COLO829 (cell line): ENCODE measurements around the gene MILR1.

Experiments used
- DNase-seq: peaks from one replicate; pipeline ENCODE4 v3.0.0; 2012; ENCODE audit warnings: low spot score

The MILR1 gene

DNA sequence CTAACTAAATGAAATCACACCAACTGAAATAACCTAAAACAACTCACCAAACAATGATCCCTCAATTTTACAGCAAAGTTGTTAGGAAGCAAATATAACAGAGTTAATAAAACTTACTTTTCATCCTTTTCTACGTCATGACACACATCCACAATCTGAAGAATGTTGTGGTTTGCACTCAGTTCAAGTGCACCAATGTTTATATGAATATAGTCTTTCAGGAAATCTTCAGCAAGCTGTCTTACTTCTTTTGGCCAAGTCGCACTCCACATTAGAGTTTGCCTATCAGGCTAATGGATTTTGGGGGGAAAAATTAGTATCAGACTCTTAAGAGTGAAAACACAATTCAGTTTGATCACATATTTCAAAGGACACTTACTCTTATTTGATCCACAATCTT is 53.9 kb downstream of the MILR1 start:
- no peak for DNase-seq

DNA sequence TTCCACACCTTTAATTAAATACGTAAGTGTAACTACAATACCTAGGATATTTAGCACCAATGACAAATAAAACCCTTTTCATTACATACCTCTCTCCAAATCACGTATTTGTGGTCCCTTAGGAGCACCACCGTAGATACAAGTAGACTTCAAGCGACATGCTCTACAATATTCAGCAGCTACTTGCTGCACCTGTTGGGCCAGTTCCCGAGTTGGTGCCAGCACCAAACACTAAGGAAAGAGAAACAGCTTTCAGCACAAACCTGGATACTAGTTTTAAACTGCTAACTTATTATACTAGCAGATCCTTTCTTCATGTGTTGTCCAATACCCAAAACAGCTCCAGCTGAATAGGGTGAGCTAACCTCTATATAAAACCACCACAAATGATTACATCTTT is 54.4 kb downstream of the MILR1 start:
- no peak for DNase-seq

DNA sequence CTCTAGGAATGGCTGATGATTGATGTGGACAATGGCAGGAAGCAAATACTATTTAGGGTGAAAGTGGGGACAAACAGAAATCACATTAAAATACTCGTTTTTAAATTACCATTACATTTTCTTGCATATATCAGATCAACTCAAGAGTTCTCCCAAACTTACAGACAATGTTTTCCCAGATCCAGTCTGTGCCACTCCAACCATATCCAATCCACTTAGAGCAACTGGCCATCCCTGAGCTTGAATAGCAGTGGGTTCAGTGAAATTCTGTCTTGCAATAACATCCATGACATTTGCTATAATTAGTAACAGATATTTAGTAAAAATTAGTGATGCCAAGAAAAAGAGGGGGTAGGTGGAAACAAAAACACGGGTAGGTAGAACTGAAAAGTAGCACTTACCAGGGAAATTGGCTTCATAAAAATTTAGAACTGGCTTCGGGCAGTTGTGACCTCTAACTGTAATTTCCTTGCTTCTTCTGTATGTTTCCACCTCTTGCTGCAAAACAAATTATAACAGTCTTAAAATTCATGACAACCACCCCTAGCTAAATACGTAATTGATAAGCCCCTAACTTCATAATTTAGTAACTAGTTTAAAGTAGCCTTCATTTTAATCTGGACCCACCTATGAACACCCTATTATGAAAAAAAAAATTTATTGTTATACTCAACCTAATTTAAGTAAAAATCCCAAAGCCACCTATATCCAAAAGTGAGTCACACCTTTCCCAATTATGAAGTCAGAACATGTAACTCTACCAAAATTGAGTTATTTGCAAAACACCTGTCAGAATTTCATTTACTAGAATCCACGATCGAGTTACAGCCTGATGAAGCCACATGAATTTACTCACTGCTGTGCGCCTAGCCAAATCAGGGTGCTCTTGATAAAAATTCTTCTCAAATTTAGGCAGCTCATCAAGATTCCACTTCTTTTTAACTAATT is 55.2 kb downstream of the MILR1 start:
- no peak for DNase-seq

DNA sequence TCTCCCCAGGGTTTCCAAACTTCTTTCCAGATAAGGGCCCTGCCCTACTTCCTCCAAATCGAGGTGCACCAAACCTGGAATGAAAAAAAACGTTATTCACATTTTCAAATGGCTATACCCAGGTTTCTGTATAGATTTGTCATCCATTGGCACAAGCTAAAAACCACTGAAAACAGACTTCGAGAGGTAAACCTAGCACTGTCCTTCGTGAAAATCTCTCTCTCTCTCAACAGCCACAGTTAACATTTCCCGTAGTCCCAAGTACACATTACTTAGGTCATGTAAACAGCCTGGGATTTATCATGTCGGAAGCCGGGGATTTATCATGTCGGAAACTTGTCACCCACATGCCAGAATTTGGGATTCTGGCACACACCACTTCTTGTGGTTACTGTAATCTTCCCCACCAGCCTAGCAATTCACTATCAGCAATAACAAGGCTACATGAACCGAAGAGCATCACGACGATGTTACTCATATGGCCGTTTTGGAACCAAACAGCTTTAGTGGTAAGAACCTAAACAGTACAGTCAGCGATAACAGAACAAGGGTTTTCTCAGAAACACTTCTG is 55.9 kb downstream of the MILR1 start:
- DNase-seq, result no peak

DNA sequence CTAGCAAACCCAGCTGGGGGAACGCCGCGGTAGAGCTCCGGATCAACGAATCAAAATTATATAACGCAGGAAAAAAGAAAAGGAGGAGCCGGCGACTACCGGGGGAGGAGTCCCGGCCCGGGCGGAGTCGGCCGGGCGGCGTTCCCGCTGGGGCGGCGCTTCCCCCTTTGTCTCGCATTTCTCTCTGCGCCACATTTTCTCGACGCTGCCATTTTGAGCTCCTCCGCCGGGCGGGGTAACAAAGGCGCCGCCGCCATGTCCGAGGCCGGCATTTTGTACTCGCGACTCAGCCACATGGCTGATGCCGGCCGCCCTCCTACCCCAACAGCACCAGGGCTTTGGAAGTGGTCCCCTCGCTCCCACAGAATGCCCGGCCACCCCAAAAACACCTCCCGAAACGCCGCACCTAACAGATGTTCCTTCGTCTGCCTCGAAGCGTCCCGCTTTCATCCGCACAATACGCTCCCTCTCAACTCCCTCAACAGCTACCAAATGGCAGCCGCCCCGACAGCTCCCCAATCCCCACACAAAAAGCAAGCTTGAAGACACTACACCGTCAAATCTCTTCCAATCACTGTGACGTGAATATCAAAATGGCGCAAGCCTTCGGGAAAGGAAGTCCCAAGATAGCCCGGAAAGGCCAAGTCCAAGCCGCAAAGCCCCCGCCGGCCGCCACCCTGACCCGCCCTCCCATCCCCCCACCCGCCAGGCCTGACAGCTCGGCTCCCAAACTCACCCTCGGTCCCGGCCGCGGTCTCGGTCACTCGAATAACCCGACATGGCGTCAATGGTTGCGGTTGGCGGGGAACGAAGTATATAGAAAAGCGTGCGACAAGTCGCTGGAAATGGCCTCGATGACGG is 56.7 kb downstream of the MILR1 start:
- DNase-seq, result peak; percentile 83

DNA sequence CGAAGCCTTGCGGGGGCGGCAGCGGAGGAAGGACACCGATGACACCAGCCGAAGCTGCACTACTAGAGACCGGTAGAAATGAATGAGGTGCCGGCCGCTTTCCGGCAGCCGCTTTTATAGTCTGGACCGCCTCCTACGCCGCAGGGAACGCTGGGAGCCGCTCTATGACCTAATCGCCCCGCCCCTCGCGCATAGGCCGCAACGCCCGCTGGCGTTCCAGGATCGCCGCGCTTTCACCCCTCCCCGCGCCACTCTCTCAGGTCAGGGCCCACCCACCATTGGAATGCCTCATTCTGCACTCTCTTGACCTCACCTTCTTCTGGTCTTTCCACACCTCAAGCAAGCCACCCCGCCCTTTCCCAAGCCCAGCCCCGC is 57.3 kb downstream of the MILR1 start, which contains the start of gene DDX5:
DDX5 (minus strand) TSS at position 89 of the 375 bp plus-strand sequence. CDS start 170 bp downstream, outside the sequence.
- peak; percentile 97 for DNase-seq

DNA sequence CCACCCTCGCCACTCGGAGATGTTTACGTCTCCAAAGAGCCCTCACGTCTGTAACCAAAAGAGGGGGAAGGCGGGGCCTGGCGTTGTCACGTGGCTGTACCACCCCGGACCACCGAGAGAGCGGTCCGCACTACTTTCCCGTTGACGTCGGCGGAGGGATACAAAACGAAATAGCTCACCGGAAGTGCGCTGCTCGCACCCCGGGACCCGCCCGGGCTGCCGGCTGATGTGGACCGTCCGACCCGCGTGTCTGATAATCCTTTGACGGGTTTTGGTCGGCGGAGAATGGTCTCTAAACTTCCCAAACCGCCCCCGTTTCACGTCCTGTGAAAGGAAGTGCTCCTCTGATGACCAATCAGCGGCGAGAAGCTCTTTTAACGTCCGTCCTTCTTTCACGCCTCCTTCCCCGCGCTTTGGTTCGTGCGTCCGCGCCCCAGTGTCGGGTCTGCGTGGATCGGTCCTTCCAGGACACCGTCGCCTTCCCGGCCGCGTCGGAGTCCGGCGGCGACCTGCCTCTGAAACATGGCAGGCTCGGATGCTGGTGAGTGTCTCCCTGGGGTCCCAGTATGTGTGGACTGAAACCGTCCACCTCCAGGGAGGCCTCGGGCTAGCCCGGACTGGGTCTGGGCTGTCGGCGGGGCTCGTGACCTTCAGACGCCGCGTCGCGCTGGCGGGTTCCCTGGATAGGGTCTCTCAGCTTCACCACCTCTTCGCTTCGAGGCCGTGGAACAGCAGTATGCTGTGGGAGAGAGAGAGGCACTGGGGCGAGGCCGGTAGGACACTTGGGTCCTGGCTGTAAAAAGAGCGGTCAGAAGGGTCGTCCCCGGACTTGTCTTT is 57.9 kb downstream of the MILR1 start, which contains the start of gene CEP95:
CEP95 (plus strand) TSS at position 402 of the 837 bp plus-strand sequence; CDS start at position 523, 121 bp downstream.
- DNase-seq, result peak; percentile 96

DNA sequence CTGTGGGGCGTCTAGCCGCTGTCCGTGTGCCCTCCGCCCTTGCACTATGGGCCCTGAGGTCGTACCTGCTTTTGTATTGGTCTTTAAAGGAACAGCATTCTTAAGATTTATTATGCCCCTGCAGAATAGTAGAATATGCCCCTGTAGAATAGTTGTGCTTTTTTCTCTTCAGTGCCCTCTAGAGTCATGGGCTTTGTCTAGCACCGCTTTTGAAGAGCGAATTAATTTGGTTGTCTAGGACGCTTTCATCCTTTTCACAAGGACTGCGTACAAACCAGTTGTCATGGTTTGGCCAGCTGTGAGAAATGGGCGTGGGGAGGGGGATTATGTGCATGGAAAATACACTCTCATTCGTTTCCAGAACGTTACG is 58.5 kb downstream of the MILR1 start:
- peak; percentile 82 for DNase-seq

DNA sequence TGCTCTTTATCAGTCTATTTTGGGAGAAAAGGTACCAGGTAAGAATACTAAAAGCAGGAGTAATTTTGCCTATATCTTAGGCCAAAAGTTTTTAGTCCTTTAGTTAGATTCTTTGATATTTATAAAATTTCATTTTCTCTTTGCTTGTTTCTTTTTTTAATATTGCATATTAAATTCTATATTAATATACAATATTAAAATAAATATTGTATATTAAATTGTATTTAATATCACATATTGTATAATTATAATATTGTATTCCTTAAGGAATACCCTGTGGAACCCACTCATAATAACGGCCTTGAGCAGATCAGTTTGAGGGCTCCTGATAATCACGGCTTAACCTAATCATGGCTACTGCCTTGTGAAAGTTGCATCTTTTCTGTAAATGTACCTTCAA is 59.8 kb downstream of the MILR1 start:
- no peak for DNase-seq

DNA sequence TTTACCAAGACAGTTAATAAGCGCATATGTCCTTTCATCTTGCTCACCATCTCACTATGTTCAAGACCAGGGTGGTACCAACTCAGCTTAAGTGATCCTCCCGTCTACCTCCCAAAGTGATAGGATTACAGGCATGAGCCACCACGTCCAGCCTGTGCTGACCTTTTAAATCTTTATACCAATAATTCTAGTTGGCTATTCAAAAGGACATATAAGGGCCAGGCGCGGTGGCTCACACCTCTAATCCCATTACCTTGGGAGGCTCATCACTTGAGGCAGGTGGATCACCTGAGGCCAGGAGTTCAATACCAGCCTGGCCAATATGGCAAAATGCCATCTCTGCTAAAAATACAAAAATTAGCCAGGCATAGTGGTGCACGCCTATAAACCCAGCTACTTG is 60.3 kb downstream of the MILR1 start:
- DNase-seq, result no peak

DNA sequence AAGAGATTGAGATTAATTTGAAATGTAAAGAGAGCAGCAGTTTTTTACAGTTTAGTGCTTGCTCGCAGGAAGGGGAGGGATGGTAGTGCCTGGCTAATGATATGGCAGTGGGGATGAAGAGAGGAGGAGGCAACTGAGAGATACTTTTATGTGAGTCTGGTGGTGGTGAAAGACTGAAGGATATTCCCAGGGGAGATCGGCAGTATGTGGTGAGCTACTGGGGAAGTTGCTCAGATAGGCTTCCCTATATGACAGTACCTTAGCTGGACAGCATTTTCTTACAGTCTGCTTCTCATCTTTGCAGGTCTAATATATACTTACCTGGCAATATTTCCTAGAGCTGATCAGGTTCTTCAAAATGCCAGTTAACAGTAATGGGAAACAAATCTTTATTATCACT is 66.5 kb downstream of the MILR1 start:
- DNase-seq, result no peak

DNA sequence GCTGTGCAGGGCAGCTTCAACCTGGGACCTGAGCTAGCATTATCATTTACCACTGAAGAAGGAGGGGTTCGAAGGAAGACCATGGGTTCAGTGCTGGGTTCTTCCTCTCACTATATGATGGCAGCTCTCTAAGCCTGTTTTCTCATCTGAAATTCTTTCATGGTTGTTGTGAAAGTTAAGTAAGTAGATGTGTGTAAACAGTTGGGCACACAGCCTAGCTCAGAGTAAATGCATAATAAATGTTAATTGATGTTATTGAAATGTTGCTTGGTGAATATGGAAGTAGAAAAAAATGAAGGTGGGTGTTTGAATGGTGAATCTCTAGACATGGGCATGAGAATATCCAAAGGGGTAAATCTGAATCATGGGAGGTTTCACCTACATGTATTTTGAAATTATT is 66.9 kb downstream of the MILR1 start:
- no peak for DNase-seq
